CD14-positive monocyte (primary cell): Measurements from ENCODE around the gene PNRC1. TPM values are rescaled to one million over a fixed set of nuclear protein-coding genes. Genes with fewer than 3 reads are reported as not detected.
A peak's percentile ranks its signal among the peaks of the same experiment; 100 is the strongest.

Experiments used
- DNase-seq, 3 donors: peaks; one replicate each; pipeline ENCODE4 v3.0.0-alpha.2; 2011 to 2022
- H2AFZ ChIP-seq: 2 replicates; pipeline ENCODE4 v1.6.0; 2012; ENCODE audit warnings: mild to moderate bottlenecking, low read depth, low read length, inconsistent platforms; ENCODE audit not compliant: insufficient read depth, poor library complexity, severe bottlenecking
- H3K27ac ChIP-seq, 2 donors: 1 replicate in 1 of 2; 2 replicates in 1 of 2; pipeline ENCODE4 v1.5.1; 2012 to 2013; ENCODE audit warnings: low read length in 2 of 2, control low read depth in 1 of 2, inconsistent platforms in 1 of 2, low read depth in 1 of 2, mild to moderate bottlenecking in 1 of 2
- H3K27me3 ChIP-seq, 2 donors: one replicate each; pipeline versions ENCODE4 v1.6.0 to v1.6.1; 2011 to 2013; ENCODE audit warnings: low read length in 2 of 2; ENCODE audit not compliant: control insufficient read depth in 2 of 2, insufficient read depth in 2 of 2
- H3K36me3 ChIP-seq, 2 donors: replicated peaks in 1 of 2; 1 replicate in 1 of 2; 2 replicates in 1 of 2; pipeline versions ENCODE4 v1.5.1 to v1.6.1; 2012 to 2013; ENCODE audit warnings: low read length in 2 of 2, control low read depth in 1 of 2, inconsistent platforms in 1 of 2, mild to moderate bottlenecking in 1 of 2; ENCODE audit not compliant: insufficient read depth in 2 of 2, control insufficient read depth in 1 of 2
- H3K4me1 ChIP-seq, 2 donors: 1 replicate in 1 of 2; 2 replicates in 1 of 2; pipeline versions ENCODE4 v1.5.1 to v1.6.1; 2012 to 2013; ENCODE audit warnings: low read length in 2 of 2, control low read depth in 1 of 2, inconsistent platforms in 1 of 2, mild to moderate bottlenecking in 1 of 2, moderate library complexity in 1 of 2; ENCODE audit not compliant: insufficient read depth in 2 of 2, control insufficient read depth in 1 of 2
- H3K4me2 ChIP-seq: replicated peaks from 2 replicates; pipeline ENCODE3; 2012; ENCODE audit warnings: low read length, moderate library complexity, mild to moderate bottlenecking; ENCODE audit not compliant: poor library complexity, severe bottlenecking; ENCODE audit errors: extremely low read depth
- H3K4me3 ChIP-seq, 3 experiments: fragments of 200-600 bp in 1 of 3; sonication (generic) in 1 of 3; replicated peaks in 1 of 3; 1 replicate in 2 of 3; 2 replicates in 1 of 3; pipeline ENCODE4 v1.5.1; 2011 to 2013; ENCODE audit warnings: low read length in 3 of 3, mild to moderate bottlenecking in 3 of 3, control low read depth in 2 of 3, low read depth in 2 of 3, inconsistent platforms in 1 of 3, moderate library complexity in 1 of 3
- H3K79me2 ChIP-seq: 2 replicates; pipeline ENCODE4 v1.6.0; 2012; ENCODE audit warnings: mild to moderate bottlenecking, control low read depth, inconsistent platforms, low read length, moderate library complexity; ENCODE audit not compliant: insufficient read depth
- H3K9ac ChIP-seq: 2 replicates; pipeline ENCODE4 v1.6.0; 2017; ENCODE audit warnings: low read length, mild to moderate bottlenecking; ENCODE audit not compliant: insufficient read depth, poor library complexity, severe bottlenecking
- H3K9me3 ChIP-seq, 2 donors: replicated peaks in 1 of 2; 1 replicate in 1 of 2; 2 replicates in 1 of 2; pipeline versions ENCODE4 v1.5.1 to v1.6.1; 2012 to 2013; ENCODE audit warnings: low read length in 2 of 2, control low read depth in 1 of 2; ENCODE audit not compliant: control insufficient read depth in 1 of 2, insufficient read depth in 1 of 2
- H4K20me1 ChIP-seq: 2 replicates; pipeline ENCODE4 v1.6.0; 2012; ENCODE audit warnings: mild to moderate bottlenecking, low read length, control low read depth, moderate library complexity; ENCODE audit not compliant: insufficient read depth
- H3K27ac Mint-ChIP-seq, 7 donors: one replicate each; pipeline ENCODE4 v1.8.0; 2020; ENCODE audit warnings: mild to moderate bottlenecking in 7 of 7, mixed read lengths in 7 of 7, moderate library complexity in 6 of 7, inconsistent platforms in 2 of 7
- H3K27me3 Mint-ChIP-seq, 3 donors: one replicate each; pipeline ENCODE4 v1.8.0; 2021 to 2022; ENCODE audit warnings: low read depth in 3 of 3, mild to moderate bottlenecking in 3 of 3, mixed read lengths in 3 of 3, moderate library complexity in 3 of 3, inconsistent platforms in 1 of 3
- H3K36me3 Mint-ChIP-seq, 2 donors: one replicate each; pipeline ENCODE4 v1.8.0; 2020; ENCODE audit warnings: mixed read lengths in 2 of 2, inconsistent platforms in 1 of 2, mild to moderate bottlenecking in 1 of 2
- H3K4me1 Mint-ChIP-seq: one replicate; pipeline ENCODE4 v1.8.0; 2020; ENCODE audit warnings: mild to moderate bottlenecking, mixed read lengths
- H3K4me3 Mint-ChIP-seq, 2 donors: one replicate each; pipeline ENCODE4 v1.8.0; 2020; ENCODE audit warnings: mild to moderate bottlenecking in 2 of 2, mixed read lengths in 2 of 2, moderate library complexity in 1 of 2
- H3K9me3 Mint-ChIP-seq, 7 donors: one replicate each; pipeline ENCODE4 v1.8.0; 2020 to 2022; ENCODE audit warnings: mixed read lengths in 7 of 7, mild to moderate bottlenecking in 6 of 7, moderate library complexity in 6 of 7, inconsistent platforms in 2 of 7
- CTCF ChIP-seq: fragments of 200-600 bp; IDR thresholded peaks from one replicate; pipeline ENCODE4 v1.8.0; 2022; ENCODE audit warnings: antibody characterized with exemption, mild to moderate bottlenecking
- WGBS: methylation state at CpG from one replicate; pipeline ENCODE4 v1.1.5; 2013; ENCODE audit warnings: missing lambda C conversion rate; ENCODE audit not compliant: insufficient coverage; 5-methylcytosine and 5-hydroxymethylcytosine counted together
- intact Hi-C, 2 donors: fragments of 100-400 bp; cut with micrococcal nuclease; formaldehyde crosslinking; loops; one replicate each; pipeline versions ENCODE4 v1.15.0 to v1.15.1; 2023
- polyA plus RNA-seq, 3 donors: library from polyadenylated mRNA; depleted of rRNA in 1 of 3; unstranded in 2 of 3; stranded (reverse) in 1 of 3; fragments of 300-500 nt in 2 of 3; fragments of >200 nt in 1 of 3; fragmentation: Illumina TruSeq in 2 of 3; gene quantifications; 1 replicate in 2 of 3; 2 replicates in 1 of 3; pipeline ENCODE4 v1.2.3, GENCODE V29; 2012 to 2021

Gene PNRC1
- polyA plus RNA-seq, 3 donors: 102 to 398 (median 348) TPM

- TF ChIP-seq CTCF: no peak
- peak overlapping the region; percentile 57 to 91 (median 85) for H3K27ac Mint-ChIP-seq
- peak overlapping the region in 1 of 2 donors; percentile 58 for H3K4me3 Mint-ChIP-seq
Observed at GRCh38 chr6:89087881-89088280, 7.3 kb downstream of the PNRC1 start.

DNA sequence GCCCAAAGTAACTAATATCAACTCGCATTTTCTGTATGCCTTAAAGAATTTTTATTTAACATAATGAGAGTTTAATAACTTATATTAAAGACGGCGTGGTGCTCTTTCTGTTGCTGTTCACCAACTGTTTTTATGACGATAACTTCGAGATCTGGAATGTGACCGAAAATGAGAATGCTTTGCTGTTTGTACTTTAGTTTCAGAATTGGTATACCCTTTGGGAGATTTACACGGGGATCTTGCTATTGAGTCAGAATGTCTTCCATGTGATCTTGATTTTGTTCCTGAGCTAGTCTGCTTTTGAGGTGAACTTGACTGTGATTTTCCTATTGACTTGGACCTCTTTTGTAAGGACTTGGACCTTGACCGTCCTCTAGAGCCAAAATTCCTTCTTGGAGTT is 17.9 kb downstream of the PNRC1 start:
- Histone ChIP-seq H2AFZ (no peak overlapping the region), H3K27ac (no peak overlapping the region), H3K9ac (no peak overlapping the region), H3K4me1 (no peaks in the 10 kb centered on the region), H3K79me2 (no peaks in the 10 kb centered on the region), H3K27me3 (no peaks in the 10 kb centered on the region), H3K9me3 (no peaks in the 10 kb centered on the region), H4K20me1 (peaks cover 8% of the 10 kb centered on the region), H3K4me2 (no peak overlapping the region), H3K36me3 (no peaks in the 10 kb centered on the region), H3K4me3 (no peak overlapping the region)
- H3K27me3 Mint-ChIP-seq: no peaks in the 10 kb centered on the region
- WGBS: 100% methylated on average over 6 of the region's 8 CpGs
- H3K27ac Mint-ChIP-seq: no peak overlapping the region
- no peak overlapping the region for H3K4me3 Mint-ChIP-seq
- H3K4me1 Mint-ChIP-seq: no peaks in the 10 kb centered on the region
- DNase-seq: no peak
- H3K36me3 Mint-ChIP-seq: peaks cover 0 to 2% of the 10 kb centered on the region in 2 donors
- TF ChIP-seq CTCF: no peak
- intact Hi-C loops: no loop called here
- H3K9me3 Mint-ChIP-seq: peaks cover 0 to 2% (median 0%) of the 10 kb centered on the region in 7 donors

More at GRCh38 chr6:89087881-89088280, 7.3 kb downstream of the PNRC1 start:
- Histone ChIP-seq H3K9me3 (no peaks in the 10 kb centered on the region), H3K4me2 (peak overlapping the region; percentile 15), H3K27ac (peak overlapping the region in 1 of 2 donors; percentile 60), H3K4me1 (peaks cover 43 to 50% of the 10 kb centered on the region in 2 donors), H4K20me1 (peaks cover 88% of the 10 kb centered on the region), H3K27me3 (no peaks in the 10 kb centered on the region), H3K4me3 (peak overlapping the region in 1 of 3 experiments; percentile 32), H2AFZ (no peak overlapping the region), H3K9ac (no peak overlapping the region), H3K36me3 (peaks cover 29% of the 10 kb centered on the region in 2 donors), H3K79me2 (peaks cover 35% of the 10 kb centered on the region)
- peak in 2 of 3 donors; percentile 47 to 77 for DNase-seq
- Mint-ChIP-seq H3K4me1 (peaks cover 74% of the 10 kb centered on the region), H3K36me3 (peaks cover 31 to 35% of the 10 kb centered on the region in 2 donors), H3K27me3 (no peaks in the 10 kb centered on the region), H3K9me3 (peaks cover 0 to 9% (median 0%) of the 10 kb centered on the region in 7 donors)
- intact Hi-C loops: loop anchor here (10.0 kb wide), 1 partner anchor 267 kb away; the partner anchor contains the start of gene UBE2J1 (in 2 of the 2)
- WGBS: no CpG with 5 or more reads among the region's 1 CpG
